ENCODE data around the gene ANK2.

- TF ChIP-seq CTCF (conservative IDR thresholded peaks at IDR 0.05) (peak; percentile 10), ZFX (IDR thresholded peaks at IDR 0.05) (no peak)
These were observed 245.5 kb downstream of the ANK2 start for GRCh38 chr4:113294908-113295307.
